HepG2 (cell line): ENCODE results near the gene CPB2.
A peak's percentile ranks its signal among the peaks of the same experiment; 100 is the strongest.

Experiments used
- CTCF ChIP-seq: sonication (generic); formaldehyde crosslinking; IDR thresholded peaks from 2 replicates; pipeline ENCODE4 v1.5.0; 2020; ENCODE audit warnings: mild to moderate bottlenecking, missing genetic modification reagents, moderate library complexity
- ETV6 ChIP-seq: sonication (generic); formaldehyde crosslinking; conservative IDR thresholded peaks from 2 replicates; pipeline ENCODE4 v1.4.0; 2020; ENCODE audit warnings: missing genetic modification reagents
- FOXA3 ChIP-seq: IDR thresholded peaks from 2 replicates; pipeline ENCODE4 v1.6.1; 2016; ENCODE audit warnings: missing genetic modification reagents, missing compliant biosample characterization
- KMT2B ChIP-seq: IDR thresholded peaks from 2 replicates; pipeline ENCODE4 v1.6.1; 2016; ENCODE audit warnings: missing genetic modification reagents, missing compliant biosample characterization
- MAFF ChIP-seq: IDR thresholded peaks from 2 replicates; pipeline ENCODE4 v1.6.1; 2011; ENCODE audit warnings: low read depth, low read length, improper control_type of control experiment
- SMARCC2 ChIP-seq: fragments of 450-650 bp; IDR thresholded peaks from 2 replicates; pipeline ENCODE4 v1.6.1; 2017; ENCODE audit warnings: antibody characterized with exemption, mild to moderate bottlenecking
- TCF7 ChIP-seq: sonication (generic); IDR thresholded peaks from 2 replicates; pipeline ENCODE4 v1.6.1; 2016; ENCODE audit warnings: antibody characterized with exemption, low read depth
- ZFX ChIP-seq: sonication (generic); formaldehyde crosslinking; IDR thresholded peaks from 2 replicates; pipeline ENCODE4 v1.4.0; 2020; ENCODE audit warnings: mild to moderate bottlenecking, low read depth, missing genetic modification reagents, moderate library complexity
- ZNF777 ChIP-seq: sonication (generic); formaldehyde crosslinking; IDR thresholded peaks from 2 replicates; pipeline ENCODE4 v1.4.0; 2020; ENCODE audit warnings: missing genetic modification reagents

DNA sequence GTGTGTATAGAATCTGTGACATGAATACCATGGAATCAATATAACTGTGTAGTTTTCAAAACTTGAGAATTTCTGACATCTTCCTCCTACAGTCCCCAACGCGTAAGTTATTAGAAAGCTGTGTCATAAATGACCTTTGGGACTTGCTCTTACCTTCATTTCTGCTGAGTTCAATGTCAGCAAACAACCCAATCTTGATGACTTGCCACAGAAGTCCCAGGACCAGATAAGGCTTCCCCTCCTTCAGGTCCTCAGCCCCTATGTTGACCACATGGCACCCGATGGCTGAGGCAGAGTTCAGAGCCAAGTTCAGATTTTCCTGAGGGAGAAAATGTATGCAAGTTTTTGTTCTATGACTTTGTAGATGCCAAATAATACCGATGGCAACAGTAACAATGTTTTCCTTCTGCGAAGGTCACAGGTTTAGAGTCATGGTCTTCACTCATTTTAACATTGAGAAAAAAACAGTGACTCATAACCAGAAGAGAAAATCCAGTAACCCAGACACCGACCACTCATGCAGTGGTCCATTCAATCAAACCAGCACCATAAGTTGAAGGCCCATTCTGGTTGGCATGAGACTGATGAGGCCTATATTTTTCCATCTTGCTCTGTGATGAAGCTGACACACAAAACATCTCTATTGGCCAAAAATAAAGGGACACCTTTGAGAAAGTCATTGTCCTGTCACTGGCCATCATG is 47.9 kb upstream of the CPB2 start:
- TF ChIP-seq ZNF777 (no peak), CTCF (no peak), ETV6 (CRISPR knock-in tag) (no peak), KMT2B (CRISPR knock-in tag) (no peak), TCF7 (no peak), ZFX (CRISPR knock-in tag) (no peak), FOXA3 (peak; percentile 29; the same call in 1 of the 2 replicates), SMARCC2 (no peak), MAFF (no peak)
